Ovary (tissue), 3 donors: ENCODE data around the gene DESI1.
"Not testable (repeated sequence)": the region's sequence is repeated elsewhere in the genome, so short reads cannot be mapped to it uniquely, and the experiment has no call there.

Experiments
- EP300 ChIP-seq: sonication (generic); formaldehyde crosslinking; IDR thresholded peaks from one replicate; pipeline ENCODE4 v1.6.1; 2017; ENCODE audit warnings: antibody characterized with exemption
- POLR2A ChIP-seq: fragments of 450-650 bp; IDR thresholded peaks from one replicate; pipeline ENCODE4 v1.6.1; 2017; ENCODE audit warnings: antibody characterized with exemption, mild to moderate bottlenecking, moderate library complexity
- TF ChIP-seq, protein P1 (sequence below), 3 donors: fragments of 450-650 bp in 2 of 3; fragments of 200-600 bp in 1 of 3; IDR thresholded peaks; one replicate each; pipeline versions ENCODE4 v1.5.1 to v1.8.0; 2016 to 2022; ENCODE audit warnings: antibody characterized with exemption in 3 of 3, mild to moderate bottlenecking in 1 of 3
- donor health status: DM: no; HTN: no; CAD: no.

DNA sequence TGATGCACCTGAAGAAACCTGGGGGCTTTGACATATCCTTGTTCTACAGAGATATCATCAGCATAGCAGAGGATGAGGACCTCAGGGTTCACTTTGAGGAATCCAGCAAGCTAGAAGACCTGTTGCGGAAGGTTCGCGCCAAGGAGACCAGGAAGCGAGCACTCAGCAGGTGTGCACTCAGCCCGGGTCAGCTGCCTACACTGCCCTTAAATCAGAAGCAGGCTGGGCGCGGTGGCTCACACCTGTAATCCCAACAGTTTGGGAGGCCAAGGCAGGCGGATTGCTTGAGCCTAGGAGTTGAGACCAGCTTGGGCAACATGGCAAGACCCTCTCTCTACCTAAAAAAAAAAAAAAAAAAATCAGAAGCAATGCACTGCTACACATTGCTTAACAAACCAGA, 16.8 kb upstream of the DESI1 start:
- TF ChIP-seq, protein P1, sequence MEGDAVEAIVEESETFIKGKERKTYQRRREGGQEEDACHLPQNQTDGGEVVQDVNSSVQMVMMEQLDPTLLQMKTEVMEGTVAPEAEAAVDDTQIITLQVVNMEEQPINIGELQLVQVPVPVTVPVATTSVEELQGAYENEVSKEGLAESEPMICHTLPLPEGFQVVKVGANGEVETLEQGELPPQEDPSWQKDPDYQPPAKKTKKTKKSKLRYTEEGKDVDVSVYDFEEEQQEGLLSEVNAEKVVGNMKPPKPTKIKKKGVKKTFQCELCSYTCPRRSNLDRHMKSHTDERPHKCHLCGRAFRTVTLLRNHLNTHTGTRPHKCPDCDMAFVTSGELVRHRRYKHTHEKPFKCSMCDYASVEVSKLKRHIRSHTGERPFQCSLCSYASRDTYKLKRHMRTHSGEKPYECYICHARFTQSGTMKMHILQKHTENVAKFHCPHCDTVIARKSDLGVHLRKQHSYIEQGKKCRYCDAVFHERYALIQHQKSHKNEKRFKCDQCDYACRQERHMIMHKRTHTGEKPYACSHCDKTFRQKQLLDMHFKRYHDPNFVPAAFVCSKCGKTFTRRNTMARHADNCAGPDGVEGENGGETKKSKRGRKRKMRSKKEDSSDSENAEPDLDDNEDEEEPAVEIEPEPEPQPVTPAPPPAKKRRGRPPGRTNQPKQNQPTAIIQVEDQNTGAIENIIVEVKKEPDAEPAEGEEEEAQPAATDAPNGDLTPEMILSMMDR (IDR thresholded peaks at IDR 0.05), result not testable (repeated sequence)
- TF ChIP-seq POLR2A, EP300: not testable (repeated sequence)
